WTC11 (cell line): ENCODE results near the gene G2E3. TPM values are rescaled to one million over a fixed set of nuclear protein-coding genes. Genes with fewer than 3 reads are reported as not detected.
"Not testable (repeated sequence)": the region's sequence is repeated elsewhere in the genome, so short reads cannot be mapped to it uniquely, and the experiment has no call there.

Experiments
- ATAC-seq: fragments of 200-7000 bp; cut with Tn5 transposase; 2 replicates; pipeline ENCODE4 v1.10.0; 2021; ENCODE audit warnings: mild to moderate bottlenecking, moderate library complexity
- CTCF ChIA-PET: fragments of 300-600 bp; sonication (Branson Sonifier 250); formaldehyde crosslinking; loops from one replicate; lab custom pipeline; 2021; ENCODE audit warnings: antibody characterized with exemption; lab: Charles Lee
- POLR2A ChIA-PET: fragments of 350-600 bp; sonication (Branson Sonifier 250); formaldehyde crosslinking; loops from one replicate; lab custom pipeline; 2021; ENCODE audit warnings: antibody characterized with exemption; lab: Charles Lee
- DNase-seq: peaks from one replicate; pipeline ENCODE4 v3.0.0; 2021; ENCODE audit warnings: low spot score
- H3K27ac Mint-ChIP-seq: 2 replicates; pipeline ENCODE4 v1.8.0; 2021; ENCODE audit warnings: mixed read lengths
- H3K27me3 Mint-ChIP-seq: 2 replicates; pipeline ENCODE4 v1.8.0; 2021; ENCODE audit warnings: low read depth, mild to moderate bottlenecking, moderate library complexity, mixed read lengths
- H3K36me3 Mint-ChIP-seq: 2 replicates; pipeline ENCODE4 v1.8.0; 2021; ENCODE audit warnings: mixed read lengths
- H3K4me1 Mint-ChIP-seq: 2 replicates; pipeline ENCODE4 v1.8.0; 2022; ENCODE audit warnings: mixed read lengths
- H3K4me3 Mint-ChIP-seq: 2 replicates; pipeline ENCODE4 v1.8.0; 2021; ENCODE audit warnings: mild to moderate bottlenecking, moderate library complexity, mixed read lengths
- H3K9me3 Mint-ChIP-seq: 2 replicates; pipeline ENCODE4 v1.8.0; 2021; ENCODE audit warnings: mixed read lengths
- ATF1 ChIP-seq: sonication (generic); formaldehyde crosslinking; IDR thresholded peaks from 2 replicates; pipeline ENCODE4 v1.8.1; 2023; ENCODE audit warnings: mild to moderate bottlenecking, moderate library complexity, missing genetic modification reagents
- CDX4 ChIP-seq: fragments of 250-450 bp; sonication (Bioruptor Pico); IDR thresholded peaks from 2 replicates; pipeline ENCODE4 v1.9.0; 2021; ENCODE audit warnings: moderate library complexity, mild to moderate bottlenecking, inconsistent platforms, borderline replicate concordance
- GABPB1 ChIP-seq: sonication (generic); formaldehyde crosslinking; IDR thresholded peaks from 2 replicates; pipeline ENCODE4 v1.8.1; 2023; ENCODE audit warnings: mild to moderate bottlenecking, missing genetic modification reagents
- GRHL2 ChIP-seq: fragments of 250-450 bp; sonication (Bioruptor Pico); IDR thresholded peaks from 2 replicates; pipeline ENCODE4 v1.8.0; 2022; ENCODE audit warnings: mild to moderate bottlenecking, moderate library complexity; ENCODE audit not compliant: insufficient replicate concordance, severe bottlenecking
- KAT7 ChIP-seq: sonication (generic); formaldehyde crosslinking; IDR thresholded peaks from 2 replicates; pipeline ENCODE4 v1.8.1; 2023; ENCODE audit warnings: missing genetic modification reagents, mild to moderate bottlenecking, borderline replicate concordance
- NFATC4 ChIP-seq: fragments of 250-450 bp; sonication (Bioruptor Pico); IDR thresholded peaks from 2 replicates; pipeline ENCODE4 v1.9.0; 2021; ENCODE audit warnings: mild to moderate bottlenecking
- NFYB ChIP-seq: sonication (generic); formaldehyde crosslinking; conservative IDR thresholded peaks from 2 replicates; pipeline ENCODE4 v1.8.0; 2022; ENCODE audit warnings: low read depth, missing genetic modification reagents
- PRRX2 ChIP-seq: fragments of 250-450 bp; sonication (Bioruptor Pico); IDR thresholded peaks from 2 replicates; pipeline ENCODE4 v1.8.0; 2021; ENCODE audit warnings: mild to moderate bottlenecking
- ZBTB43 ChIP-seq: sonication (generic); formaldehyde crosslinking; IDR thresholded peaks from 2 replicates; pipeline ENCODE4 v1.8.1; 2023; ENCODE audit warnings: mild to moderate bottlenecking, missing genetic modification reagents
- ZNF671 ChIP-seq: fragments of 250-450 bp; sonication (Bioruptor Pico); IDR thresholded peaks from 2 replicates; pipeline ENCODE4 v1.8.0; 2021; ENCODE audit warnings: mild to moderate bottlenecking
- total RNA-seq: library from RNA; stranded (reverse); gene quantifications from 3 replicates; pipeline ENCODE4 v1.2.3, GENCODE V29; 2021
- TF ChIP-seq, protein P1 (sequence below): sonication (generic); formaldehyde crosslinking; IDR thresholded peaks from 2 replicates; pipeline ENCODE4 v1.8.1; 2022; ENCODE audit warnings: mild to moderate bottlenecking, moderate library complexity, missing genetic modification reagents
- TF ChIP-seq, protein P2 (sequence below): sonication (generic); formaldehyde crosslinking; IDR thresholded peaks from 2 replicates; pipeline ENCODE4 v1.8.1; 2023; ENCODE audit warnings: mild to moderate bottlenecking, missing genetic modification reagents, moderate library complexity
- TF ChIP-seq, protein P3 (sequence below): sonication (generic); formaldehyde crosslinking; conservative IDR thresholded peaks from 2 replicates; pipeline ENCODE4 v1.8.1; 2023; ENCODE audit warnings: mild to moderate bottlenecking, low read depth, missing genetic modification reagents, moderate library complexity

G2E3 gene
- total RNA-seq, 1 experiment from 2014 or later, result 66.2 TPM

DNA sequence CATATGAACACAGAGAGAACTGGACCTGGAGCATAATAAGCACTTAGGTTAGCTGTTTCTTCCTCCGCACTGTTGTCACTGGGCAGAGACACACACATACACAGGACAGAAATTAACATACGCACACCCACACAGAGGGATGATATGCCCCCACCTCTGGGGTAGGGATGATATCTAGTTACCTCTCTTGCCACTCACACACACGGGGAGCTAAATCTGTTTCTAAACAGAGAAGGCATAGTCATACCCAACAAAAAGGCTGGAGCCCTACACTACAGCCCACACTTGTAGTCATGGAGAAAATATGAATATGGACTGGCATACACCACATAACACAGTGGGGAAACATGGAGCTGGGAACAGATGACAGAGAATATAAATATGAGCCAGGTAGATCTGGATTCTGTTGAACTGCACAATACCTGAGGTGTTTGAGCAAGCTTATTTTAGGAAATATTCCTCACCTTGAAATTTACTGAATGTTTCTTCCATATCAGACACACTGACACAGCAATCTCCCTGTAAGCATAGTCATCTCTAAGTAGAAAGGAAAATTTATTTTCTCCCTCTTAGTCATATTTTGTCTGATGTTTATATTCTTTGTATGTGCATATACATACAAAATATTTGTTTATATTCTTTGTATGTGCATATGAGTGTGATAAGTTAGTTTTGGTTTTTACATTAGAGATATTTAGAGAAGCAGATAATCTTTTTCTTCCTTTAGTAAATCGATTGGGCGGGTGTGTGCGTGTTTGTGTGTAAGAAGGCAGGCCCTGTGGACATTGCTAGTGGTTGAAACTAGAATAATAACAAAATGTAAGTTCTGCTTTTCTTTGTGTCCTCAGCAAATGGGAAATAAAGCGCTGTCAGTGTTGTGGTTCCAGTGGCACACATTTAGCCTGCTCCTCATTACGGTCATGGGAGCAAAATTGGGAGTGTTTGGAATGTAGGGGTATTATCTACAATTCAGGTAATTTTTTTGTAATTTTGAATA is 42.3 kb downstream of the G2E3 start:
- Mint-ChIP-seq H3K4me1 (no peaks in the 10 kb centered on the region), H3K9me3 (no peaks in the 10 kb centered on the region), H3K36me3 (peaks cover 64% of the 10 kb centered on the region), H3K4me3 (no peak overlapping the region), H3K27ac (no peak overlapping the region), H3K27me3 (no peaks in the 10 kb centered on the region)
- ChIA-PET POLR2A (no interaction called here), CTCF (no interaction called here)
- DNase-seq, result no peak
- TF ChIP-seq, protein P1, sequence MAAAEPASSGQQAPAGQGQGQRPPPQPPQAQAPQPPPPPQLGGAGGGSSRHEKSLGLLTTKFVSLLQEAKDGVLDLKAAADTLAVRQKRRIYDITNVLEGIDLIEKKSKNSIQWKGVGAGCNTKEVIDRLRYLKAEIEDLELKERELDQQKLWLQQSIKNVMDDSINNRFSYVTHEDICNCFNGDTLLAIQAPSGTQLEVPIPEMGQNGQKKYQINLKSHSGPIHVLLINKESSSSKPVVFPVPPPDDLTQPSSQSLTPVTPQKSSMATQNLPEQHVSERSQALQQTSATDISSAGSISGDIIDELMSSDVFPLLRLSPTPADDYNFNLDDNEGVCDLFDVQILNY (CRISPR knock-in tag), result no peak
- TF ChIP-seq, protein P2, sequence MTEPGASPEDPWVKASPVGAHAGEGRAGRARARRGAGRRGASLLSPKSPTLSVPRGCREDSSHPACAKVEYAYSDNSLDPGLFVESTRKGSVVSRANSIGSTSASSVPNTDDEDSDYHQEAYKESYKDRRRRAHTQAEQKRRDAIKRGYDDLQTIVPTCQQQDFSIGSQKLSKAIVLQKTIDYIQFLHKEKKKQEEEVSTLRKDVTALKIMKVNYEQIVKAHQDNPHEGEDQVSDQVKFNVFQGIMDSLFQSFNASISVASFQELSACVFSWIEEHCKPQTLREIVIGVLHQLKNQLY (CRISPR knock-in tag), result no peak
- no peak for TF ChIP-seq GABPB1 (CRISPR knock-in tag)
- TF ChIP-seq ZBTB43 (CRISPR knock-in tag), result no peak
- no peak for TF ChIP-seq PRRX2 (CRISPR knock-in tag)
- no peak for TF ChIP-seq CDX4 (CRISPR knock-in tag)
- no peak for ATAC-seq

DNA sequence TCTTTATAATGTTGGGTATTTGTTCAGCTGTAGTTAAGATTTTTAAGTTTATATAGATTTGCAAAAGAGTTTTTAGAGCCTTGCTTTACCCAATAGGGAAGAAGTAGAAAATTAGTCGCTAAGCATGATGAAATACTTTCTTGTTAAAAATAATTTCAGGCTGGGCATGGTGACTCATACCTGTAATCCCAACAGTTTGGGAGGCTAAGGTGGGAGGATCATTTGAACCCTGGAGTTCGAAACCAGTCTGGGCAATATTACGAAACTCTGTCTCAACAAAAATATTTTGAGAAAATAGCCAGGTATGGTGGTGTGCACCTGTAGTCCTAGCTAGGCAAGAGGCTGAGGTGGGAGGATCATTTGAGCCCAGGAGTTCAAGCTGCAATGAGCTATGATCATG is 44.4 kb downstream of the G2E3 start:
- no peak for ATAC-seq
- CTCF ChIA-PET, result no interaction called here
- TF ChIP-seq ATF1 (CRISPR knock-in tag) (no peak), NFYB (no peak), ZNF671 (CRISPR knock-in tag) (no peak), NFATC4 (CRISPR knock-in tag) (no peak), GRHL2 (CRISPR knock-in tag) (no peak), KAT7 (no peak)
- TF ChIP-seq, protein P3, sequence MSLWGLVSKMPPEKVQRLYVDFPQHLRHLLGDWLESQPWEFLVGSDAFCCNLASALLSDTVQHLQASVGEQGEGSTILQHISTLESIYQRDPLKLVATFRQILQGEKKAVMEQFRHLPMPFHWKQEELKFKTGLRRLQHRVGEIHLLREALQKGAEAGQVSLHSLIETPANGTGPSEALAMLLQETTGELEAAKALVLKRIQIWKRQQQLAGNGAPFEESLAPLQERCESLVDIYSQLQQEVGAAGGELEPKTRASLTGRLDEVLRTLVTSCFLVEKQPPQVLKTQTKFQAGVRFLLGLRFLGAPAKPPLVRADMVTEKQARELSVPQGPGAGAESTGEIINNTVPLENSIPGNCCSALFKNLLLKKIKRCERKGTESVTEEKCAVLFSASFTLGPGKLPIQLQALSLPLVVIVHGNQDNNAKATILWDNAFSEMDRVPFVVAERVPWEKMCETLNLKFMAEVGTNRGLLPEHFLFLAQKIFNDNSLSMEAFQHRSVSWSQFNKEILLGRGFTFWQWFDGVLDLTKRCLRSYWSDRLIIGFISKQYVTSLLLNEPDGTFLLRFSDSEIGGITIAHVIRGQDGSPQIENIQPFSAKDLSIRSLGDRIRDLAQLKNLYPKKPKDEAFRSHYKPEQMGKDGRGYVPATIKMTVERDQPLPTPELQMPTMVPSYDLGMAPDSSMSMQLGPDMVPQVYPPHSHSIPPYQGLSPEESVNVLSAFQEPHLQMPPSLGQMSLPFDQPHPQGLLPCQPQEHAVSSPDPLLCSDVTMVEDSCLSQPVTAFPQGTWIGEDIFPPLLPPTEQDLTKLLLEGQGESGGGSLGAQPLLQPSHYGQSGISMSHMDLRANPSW (CRISPR knock-in tag), result no peak
- H3K4me3 Mint-ChIP-seq, result no peak overlapping the region
- H3K9me3 Mint-ChIP-seq, result no peaks in the 10 kb centered on the region
- no peak overlapping the region for H3K27ac Mint-ChIP-seq
- peaks cover 67% of the 10 kb centered on the region for H3K36me3 Mint-ChIP-seq
- no peak for DNase-seq
- H3K27me3 Mint-ChIP-seq, result no peaks in the 10 kb centered on the region
- POLR2A ChIA-PET, result no interaction called here
- H3K4me1 Mint-ChIP-seq, result no peaks in the 10 kb centered on the region

DNA sequence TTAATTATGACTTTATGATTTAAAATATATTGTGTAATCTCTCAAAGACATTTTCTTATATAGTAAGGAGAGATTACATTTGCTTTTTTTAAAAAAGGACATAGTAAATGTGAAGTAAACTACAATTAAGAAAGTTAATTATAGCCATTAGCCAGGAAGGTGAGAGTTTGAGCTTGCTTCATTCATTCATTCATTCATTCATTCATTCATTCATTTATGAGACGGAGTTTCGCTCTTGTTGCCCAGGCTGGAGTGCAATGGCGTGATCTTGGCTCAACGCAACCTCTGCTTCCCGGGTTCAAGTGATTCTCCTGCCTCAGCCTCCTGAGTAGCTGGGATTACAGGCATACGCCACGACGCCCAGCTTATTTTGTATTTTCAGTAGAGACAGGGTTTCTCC is 45.7 kb downstream of the G2E3 start:
- H3K4me3 Mint-ChIP-seq, ATAC-seq, CTCF ChIA-PET, DNase-seq, H3K4me1 Mint-ChIP-seq, H3K27ac Mint-ChIP-seq, POLR2A ChIA-PET, H3K27me3 Mint-ChIP-seq, H3K9me3 Mint-ChIP-seq: not testable (repeated sequence)
- TF ChIP-seq GABPB1 (CRISPR knock-in tag), result 0 out of 2 replicates have a peak, but pooled peaks have one; percentile 30
- H3K36me3 Mint-ChIP-seq, result peaks cover 60% of the 10 kb centered on the region
